Fibroblast of gingiva (primary cell): Measurements from ENCODE around the gene KCTD16.

Experiments used
- DNase-seq: peaks from one replicate; pipeline ENCODE4 v3.0.0-alpha.2; 2011; ENCODE audit warnings: low read depth

The KCTD16 gene

DNA sequence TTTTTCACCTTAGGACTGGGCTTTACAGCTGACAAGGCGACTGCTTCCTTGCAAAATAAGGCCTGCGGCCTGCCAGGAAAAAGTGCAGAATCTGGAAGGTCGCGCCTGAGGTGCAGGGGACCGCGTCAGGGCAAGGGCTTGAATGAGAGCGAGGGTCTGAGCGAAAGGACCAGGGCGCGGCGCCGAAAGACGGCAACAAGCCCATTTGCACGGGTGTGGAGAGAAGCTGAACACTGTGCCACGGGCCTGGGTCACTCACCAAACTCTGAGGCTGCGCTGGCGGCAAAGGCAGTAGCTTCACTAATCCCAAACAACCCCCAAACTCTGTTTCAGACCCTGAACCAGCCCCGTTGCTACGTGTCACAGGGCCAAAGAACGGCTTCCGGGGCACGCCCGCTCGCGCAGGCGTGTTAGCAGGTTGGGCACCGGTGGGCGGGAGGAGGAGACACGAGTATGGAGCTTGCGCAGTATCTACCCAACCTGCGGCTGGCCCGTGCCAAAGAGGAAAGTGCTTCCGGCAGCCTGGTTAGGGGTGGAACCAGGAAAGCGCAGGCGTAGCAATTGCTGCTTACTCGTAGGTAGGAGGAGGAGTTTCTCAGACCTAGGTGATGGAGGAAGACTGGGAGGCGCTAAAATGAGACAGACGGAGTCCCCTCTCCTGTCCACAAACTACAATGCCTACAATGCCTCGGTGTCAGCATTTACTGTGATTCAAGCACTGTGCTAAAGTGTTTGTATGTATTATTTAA is at the start of gene KCTD16, which contains the start of gene YIPF5:
TSS of gene KCTD16 (plus strand) at position 598 of the 749 bp plus-strand sequence.
TSS of gene YIPF5 (minus strand) at position 384 of the 749 bp plus-strand sequence. CDS start 704 bp downstream, outside the sequence.
- DNase-seq: peak; percentile 93

DNA sequence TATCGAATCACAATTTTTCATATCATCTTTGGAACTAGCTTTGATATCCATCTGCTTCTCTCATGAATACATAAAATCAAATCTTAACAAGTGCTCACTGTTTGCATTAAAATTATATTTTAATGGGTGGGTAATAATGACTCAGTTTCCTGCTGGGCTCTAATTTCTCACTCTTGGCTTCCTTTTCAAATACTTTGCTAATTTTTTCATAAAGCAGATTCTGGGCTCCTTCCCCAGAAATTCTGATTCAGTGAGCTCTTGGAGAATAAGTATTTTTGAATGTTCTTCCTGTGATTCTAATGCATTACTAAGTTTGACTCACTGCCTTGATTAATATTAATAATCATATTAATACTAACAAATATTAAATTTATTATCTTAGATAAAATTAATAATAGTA is 49.1 kb upstream of the KCTD16 start:
- no peak for DNase-seq

DNA sequence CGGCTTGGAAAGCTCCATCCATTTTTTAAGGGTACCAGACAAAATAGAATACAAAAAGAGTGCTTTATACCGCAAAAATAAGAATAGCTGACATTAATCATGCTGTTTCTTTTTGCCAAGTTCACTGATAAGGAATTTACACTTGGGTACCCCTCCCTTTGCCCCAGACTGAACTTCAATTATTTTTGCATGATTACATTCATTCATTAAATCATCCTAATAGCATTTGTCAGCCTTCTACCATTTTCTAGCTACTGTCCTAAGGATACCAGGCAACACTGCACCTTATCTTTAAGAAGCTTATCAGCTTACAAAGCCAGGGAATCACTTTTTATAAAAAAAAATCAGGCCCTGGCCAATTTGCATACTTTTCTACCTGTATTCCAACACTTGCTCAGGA is 48.6 kb upstream of the KCTD16 start:
- DNase-seq: no peak

DNA sequence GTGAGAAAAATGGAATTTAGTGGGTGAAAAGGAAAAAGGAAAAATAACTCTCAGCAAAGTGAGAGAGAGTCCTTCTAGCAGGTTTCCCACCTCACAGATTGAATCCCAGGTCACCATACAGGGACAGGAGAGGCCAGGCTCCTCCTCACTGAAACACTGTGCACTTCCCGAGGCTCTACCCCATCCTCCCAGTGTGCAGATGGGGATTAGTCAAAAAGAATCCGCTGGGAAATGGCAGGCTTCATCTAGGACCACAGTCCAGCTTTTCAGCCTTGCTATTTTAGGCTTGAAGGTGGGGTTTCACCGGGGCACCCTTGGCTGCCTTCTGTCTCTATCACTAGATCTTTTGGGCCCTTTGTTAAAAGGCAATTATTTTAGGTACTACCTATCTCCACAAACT is 48.0 kb upstream of the KCTD16 start:
- DNase-seq: no peak

DNA sequence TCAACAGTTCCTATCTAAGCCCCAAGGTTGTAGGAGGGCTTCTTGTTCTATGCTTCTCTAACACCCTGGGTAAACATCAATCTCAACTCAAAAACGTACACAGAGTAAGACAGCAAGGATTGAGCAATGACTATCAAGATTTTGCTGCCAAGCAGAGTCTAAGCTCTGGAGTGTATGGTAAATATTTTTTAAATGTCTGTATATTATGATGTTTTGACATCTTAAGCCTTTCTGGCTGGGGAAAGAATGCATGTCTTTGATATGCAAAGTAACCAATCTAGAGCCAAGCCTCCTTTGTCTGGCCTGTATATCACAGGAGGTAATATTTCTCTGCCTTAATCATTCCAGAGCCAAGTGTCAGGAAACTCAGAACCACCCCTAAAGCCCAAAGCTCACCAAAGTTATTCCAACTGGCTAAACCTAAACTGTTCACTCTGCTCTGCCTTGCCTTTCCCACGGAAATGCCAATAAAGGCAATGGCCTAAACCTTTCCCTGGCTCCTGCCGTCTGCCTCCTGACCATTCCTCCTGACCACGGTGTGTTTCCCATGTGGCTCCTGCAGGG is 45.4 kb upstream of the KCTD16 start:
- DNase-seq: no peak

DNA sequence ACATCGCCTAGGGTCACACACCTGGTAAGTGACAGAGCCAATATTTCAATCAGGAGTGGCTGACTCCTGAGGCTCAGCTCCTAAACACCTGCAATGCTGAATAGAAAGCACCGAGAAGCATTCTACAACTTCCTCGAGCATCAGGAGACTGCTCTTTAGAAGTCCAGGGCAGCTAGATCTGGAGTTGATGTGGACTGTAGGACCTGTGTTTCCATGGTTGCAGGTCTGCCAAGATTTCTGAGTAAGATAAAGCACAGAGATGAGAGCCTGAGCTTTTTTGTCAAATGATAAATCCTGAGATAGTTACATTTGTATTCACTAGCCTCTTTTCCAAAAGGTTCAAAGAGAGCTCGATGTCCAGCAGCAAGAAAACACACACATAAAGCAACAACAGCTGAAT is 44.0 kb upstream of the KCTD16 start:
- no peak for DNase-seq

DNA sequence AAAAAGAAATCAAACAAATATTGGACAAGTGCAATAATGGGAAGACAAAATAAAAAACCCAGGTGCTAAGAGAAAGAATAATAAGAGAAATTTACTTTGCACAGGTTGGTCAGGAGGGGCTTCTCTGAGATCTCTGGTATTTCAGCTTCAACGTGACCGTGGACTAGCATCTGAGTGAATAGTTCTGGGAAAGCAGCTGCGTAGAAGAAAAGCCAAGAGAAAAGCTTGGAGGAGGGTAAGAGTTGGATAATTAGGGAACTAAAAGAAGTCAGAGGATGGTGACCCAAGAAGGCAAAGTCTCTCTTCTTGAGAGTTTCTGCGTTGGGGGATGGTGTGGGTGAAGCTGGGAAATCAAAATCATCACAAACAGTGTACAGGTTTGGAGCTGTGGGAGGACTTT is 41.8 kb upstream of the KCTD16 start:
- no peak for DNase-seq

DNA sequence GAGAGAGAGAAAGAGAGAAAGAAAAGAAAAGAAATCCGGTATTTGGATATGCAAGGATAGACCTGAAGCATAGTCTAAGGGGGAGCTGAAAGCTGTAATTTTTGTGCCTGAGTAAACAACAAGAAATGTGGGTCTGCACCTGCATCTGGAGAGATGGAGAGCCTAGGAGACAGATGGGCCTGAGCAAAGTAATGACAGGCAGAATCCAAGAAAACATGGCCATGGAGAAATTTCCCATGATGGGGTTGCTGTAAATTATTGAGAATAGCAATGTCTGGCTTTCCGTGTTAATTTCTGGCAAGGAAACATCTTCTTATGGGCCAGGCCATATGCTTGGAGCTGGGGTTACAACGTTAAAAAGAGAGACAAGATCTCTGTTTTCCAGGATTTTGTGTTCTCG is 40.4 kb upstream of the KCTD16 start:
- no peak for DNase-seq

DNA sequence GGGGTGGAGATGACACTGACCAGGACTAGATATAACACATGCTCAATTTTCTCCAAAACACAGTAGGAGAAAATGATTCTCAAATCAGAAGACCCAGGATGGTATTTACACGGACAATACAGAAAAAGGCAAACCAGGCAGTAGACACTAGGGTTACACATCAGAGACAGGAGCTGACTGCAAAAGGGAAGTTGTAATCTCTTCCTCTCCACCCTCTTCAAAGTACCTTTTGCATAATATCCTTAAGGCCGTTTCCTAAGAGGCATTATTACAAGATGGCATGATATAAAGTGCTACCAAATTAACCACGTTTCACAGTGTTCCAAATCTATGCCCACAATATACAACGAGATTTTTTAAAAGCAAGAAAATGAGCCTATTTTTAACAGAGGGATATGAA is 39.4 kb upstream of the KCTD16 start:
- DNase-seq: no peak

DNA sequence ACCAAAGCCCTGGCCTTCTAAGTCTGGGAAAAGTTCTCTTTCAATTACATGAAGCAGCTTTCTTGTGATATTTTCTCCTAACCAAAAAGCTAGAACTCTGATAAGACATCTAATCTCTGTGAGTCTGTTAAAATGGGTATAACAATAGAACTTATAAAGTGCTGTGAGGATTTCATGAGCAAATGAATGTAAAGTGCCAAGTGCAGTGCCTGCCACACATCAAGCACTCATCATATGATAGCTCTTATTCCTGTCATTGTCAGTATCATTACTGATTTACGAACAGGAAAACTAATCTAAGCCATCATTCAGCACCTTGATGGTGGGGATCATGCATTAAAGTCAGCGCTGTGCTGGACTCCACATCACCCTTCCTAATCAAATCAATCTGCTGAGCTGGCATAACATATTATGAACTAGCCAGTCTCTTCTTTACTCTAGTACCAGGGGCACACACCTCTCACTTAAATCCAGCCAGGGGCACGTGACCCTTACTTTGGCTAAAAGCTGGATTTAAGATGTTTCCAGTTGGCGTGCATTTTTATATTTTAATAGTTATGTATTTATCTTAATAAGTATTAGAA is 37.5 kb upstream of the KCTD16 start:
- no peak for DNase-seq

DNA sequence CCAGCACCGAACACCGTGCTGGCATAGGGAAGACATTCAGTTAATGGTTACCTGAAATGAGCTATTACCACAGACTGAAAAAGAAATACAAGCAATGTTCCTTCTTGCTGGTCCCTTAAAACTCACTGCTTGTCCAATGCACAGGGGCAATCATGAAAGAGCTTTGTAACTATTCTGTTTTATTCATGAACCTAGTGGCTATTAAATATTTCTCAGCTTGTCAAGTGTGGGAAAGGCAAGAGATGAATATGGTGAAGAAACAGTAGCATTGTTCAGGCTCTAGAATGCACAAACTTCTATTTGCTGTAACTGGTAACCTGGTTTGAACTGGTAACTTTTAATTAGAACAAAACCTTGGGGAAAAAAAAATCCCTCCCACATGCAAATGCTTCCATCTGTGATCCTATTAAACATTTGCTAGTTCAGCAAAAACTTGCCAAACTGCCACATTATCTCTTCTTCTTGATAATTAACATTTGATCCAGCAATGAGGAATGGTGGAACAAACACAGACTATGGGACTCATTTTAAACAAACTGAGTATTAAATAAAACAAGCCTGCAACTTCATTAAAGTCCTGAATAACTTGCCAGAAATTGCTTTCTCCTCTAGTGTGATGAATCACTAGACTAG is 36.4 kb upstream of the KCTD16 start:
- no peak for DNase-seq

DNA sequence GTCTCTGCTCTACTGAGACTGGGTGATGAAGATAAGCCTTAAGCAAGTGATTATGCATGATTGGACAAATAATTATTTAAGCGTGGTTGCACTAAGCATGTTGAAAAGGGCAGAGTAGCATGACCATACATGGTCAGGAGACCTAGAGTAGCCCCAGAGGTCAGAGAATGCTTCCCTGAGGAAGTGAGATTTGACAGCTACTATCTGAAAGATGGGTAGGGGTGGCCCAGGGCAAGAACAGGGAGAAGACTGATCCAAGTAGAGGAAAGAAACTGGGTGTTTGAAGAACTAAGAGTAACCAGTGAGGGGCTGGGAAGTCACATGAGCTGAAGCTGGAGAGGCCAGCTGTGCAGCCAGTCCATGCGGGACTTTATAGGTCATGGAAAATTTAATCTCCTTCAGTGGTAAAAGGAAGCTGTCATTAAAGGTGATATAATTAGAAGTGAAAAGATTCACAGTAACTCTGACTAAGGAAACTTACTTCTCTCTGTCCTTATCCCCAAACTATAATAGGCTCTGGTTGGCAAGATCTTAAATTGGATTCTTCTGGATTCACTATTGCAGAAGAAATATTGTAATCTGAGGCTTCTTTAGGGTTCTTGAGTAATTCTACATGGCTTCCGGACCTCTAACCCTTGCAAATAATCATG is 35.4 kb upstream of the KCTD16 start:
- DNase-seq: peak; percentile 63

DNA sequence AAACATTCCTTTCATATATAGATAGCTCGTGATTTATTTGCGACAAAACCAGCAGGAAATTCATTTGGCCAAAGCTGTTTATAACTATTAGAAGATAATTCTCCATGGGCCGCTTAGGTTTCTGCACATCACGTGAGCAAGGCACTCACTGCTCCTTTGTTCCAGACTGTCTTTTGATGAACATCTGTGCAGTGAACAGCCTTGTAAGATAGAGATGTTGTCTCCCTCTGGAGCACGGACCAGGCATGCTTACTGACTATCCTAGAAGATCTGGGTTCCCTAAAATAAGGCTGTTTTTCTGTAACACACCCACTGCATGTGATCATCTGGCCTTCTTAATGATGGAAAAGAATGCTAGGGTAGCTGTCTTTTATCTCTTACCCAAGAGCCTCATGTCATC is 31.1 kb upstream of the KCTD16 start:
- peak; percentile 62 for DNase-seq

DNA sequence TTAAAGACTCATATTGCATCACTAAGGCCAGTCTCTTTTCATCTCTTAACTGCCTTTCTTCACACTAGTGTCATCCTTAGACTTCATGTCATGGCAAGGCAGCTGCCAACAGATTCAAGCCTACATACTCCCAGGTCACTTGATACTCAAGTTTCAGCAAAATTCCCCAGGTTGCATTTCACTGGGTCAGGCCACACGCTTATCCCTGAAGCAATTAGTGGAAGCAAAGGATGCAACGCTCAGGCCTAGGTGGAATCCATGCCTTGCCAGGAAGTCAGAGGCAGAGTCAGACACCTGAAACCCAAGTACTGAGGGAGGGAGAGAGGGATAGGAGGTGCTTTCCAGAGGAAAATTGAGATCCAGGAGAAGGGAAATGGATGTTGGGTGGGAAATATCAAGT is 29.1 kb upstream of the KCTD16 start:
- peak; percentile 10 for DNase-seq

DNA sequence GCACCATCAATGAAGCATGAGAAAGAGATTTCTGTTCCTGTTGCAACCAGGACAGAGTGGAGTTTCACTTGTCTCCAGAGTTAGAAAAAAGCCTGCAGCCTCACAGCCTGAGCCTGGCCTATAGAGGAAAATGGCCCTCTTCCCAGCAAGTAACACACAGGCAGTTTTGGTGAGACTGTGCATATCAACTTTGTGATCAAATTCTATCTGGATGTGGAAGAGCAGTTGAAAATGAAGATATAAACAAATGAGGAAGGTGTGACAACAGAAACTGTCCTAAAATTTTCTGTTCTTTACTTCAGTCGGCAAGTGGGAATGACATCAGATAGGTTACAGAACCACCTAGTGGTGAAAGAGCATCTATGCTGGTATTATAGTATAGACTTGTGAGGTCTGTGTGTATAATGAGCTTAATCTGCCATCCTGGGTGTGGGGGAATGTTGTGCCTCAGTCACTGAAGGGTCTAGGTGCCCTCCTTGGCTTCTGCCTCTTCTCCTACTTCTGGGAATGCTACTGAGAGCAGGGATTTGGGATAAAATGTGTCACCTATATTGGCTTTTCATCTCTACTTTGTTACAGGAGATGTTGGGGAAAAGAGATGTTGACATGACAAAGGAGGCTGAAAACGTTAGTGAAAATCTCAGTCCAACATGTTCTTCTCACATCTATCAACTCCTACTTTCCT is 28.4 kb upstream of the KCTD16 start:
- peak; percentile 50 for DNase-seq

DNA sequence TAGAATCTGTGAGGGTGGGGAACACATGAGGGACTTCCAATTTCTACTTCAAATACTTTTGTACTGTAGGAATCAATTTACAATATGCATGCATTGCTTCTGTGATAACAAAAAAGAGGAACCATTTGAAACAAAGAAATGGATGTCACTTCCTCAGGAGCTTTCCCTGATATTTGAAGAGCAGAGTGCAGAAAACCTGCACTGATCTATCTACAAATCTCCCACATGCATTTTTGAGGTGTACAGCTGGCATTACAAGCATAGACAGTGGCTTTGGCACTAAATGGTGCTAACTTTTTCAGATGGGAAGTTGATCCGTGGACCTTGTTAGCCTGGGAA is 27.9 kb upstream of the KCTD16 start:
- no peak for DNase-seq

DNA sequence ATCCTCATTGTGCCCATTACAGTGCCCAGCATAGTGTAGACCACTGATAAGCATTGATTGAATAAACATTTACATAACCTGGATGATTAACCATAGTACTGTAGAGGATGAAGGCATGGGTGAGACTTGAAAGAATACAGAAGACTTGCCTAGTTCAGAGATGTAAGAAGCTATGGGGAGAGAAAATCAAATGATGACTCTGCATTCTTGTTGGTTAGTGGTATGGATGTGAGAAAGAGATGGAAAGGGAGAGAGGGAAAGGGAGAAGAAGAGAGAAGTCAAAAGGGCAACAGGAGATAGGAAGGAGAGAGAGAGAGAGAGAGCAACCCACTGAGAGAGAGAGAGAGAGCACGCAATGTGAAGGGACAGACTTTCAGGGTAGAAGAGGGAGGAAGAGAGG is 27.0 kb upstream of the KCTD16 start:
- DNase-seq: no peak

DNA sequence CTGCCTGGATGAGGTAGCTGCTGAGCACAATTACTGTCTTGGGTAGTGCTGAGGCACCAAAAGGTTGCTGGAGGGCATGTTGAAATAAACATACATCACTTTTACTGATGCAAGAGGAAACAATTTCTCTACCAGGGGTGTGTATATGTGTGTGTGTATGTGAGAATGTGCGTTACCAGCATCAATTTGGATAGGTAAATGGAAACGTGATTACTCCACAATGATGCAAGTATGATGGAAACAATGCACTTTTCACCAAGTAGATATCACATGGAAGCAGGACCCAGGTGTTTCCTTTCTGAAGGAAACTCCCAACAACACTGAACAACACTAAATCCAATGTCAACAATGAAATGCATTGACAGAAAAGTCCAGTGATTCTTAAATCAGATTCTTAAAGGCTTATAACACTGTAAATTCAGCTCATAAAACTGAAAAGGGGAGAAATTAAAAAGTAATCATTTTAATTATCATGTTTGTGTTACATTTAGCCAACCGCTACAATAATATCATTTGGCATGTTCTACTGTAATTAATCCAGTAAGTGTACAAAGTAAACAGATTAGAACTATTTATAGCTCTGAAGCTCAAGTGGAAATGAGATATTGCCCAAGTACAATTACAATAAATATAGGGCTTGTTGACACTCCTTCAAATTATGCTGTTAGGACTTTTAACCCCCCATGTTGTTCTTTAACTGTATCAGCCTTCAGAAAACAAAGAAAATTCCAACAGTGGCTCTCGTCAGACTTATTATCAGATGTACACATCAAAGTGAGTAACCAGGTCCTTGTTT is 25.5 kb upstream of the KCTD16 start:
- DNase-seq: no peak

DNA sequence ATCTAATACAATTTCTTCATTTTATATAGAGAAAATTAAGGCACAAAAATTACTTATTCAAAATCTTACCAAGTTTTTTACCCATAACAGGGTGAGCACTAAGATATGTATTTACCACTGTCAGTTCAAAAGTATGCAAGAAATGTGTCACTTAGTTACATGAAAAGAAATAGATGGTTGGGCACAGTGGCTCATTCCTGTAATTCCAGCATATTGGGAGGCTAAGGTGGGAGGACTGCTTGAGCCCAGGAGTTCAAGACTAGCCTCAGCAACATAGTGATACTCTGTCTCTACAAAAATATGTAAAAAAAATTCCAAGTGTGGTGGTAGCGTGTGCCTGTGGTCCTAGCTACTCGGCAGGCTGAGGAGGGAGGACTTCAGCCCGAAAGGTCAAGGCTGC is 19.6 kb upstream of the KCTD16 start:
- DNase-seq: no peak

DNA sequence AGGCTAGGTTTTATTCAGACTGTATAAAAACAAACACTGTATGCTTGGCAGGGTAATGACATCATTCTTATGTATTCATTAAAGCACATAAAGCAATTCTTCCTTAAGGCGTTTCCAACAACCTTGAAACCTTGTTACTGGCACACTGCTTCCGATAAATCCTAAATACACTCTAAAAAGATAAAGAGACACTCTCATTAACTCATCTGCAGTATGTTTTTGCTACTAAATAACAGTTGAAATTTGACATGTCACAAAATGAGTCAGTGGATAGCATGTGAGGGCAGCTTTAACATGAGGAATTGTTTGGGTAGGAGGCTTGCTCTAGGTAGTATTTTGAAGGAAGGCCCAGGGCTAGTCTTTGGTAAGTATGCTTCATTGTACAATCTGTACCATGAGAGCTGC is 13.9 kb upstream of the KCTD16 start:
- DNase-seq: no peak

DNA sequence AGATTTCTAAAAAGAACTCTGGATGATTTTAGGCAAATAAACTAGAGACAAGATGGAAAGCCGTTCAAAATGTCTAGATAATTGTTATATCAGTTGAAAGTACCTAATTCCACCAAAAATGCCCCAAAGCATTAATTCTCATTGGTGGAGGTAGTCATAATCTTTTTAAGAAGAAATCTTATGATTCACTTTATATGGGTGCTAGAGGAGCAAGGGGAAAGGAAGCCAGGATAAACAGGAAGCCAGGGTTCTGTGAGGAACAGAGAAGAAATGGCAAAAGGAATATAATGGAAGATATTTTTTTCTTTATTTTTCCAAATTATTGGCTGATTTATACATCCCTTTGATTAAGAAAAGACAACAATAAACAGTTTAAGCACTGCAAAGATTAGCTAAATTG is 8.0 kb upstream of the KCTD16 start:
- no peak for DNase-seq
